Suprapubic skin (tissue), 4 donors: ENCODE results near the gene SP7. TPM values are rescaled to one million over a fixed set of nuclear protein-coding genes. Genes with fewer than 3 reads are reported as not detected.

ENCODE experiments used
- DNase-seq, 2 donors: peaks; one replicate each; pipeline ENCODE4 v3.0.0-alpha.2; 2019; ENCODE audit warnings: low spot score in 2 of 2
- H3K27ac ChIP-seq: fragments of 200-600 bp; sonication (generic); one replicate; pipeline ENCODE4 v1.5.1; 2019
- H3K27me3 ChIP-seq: fragments of 200-600 bp; sonication (generic); one replicate; pipeline ENCODE4 v1.5.1; 2019
- H3K36me3 ChIP-seq: fragments of 200-600 bp; sonication (generic); one replicate; pipeline ENCODE4 v1.5.1; 2019
- H3K4me1 ChIP-seq: fragments of 200-600 bp; sonication (generic); one replicate; pipeline ENCODE4 v1.5.1; 2019
- H3K4me3 ChIP-seq: fragments of 200-600 bp; sonication (generic); one replicate; pipeline ENCODE4 v1.5.1; 2019; ENCODE audit warnings: mild to moderate bottlenecking
- H3K9me3 ChIP-seq: fragments of 200-600 bp; sonication (generic); one replicate; pipeline ENCODE4 v1.5.1; 2019
- CTCF ChIP-seq, 2 donors: fragments of 200-600 bp in 1 of 2; fragments of 450-650 bp in 1 of 2; sonication (generic) in 1 of 2; IDR thresholded peaks; one replicate each; pipeline ENCODE4 v1.5.1; 2016 to 2019; ENCODE audit warnings: antibody characterized with exemption in 2 of 2, mild to moderate bottlenecking in 1 of 2, moderate library complexity in 1 of 2
- EP300 ChIP-seq: sonication (generic); formaldehyde crosslinking; IDR thresholded peaks from one replicate; pipeline ENCODE4 v1.6.1; 2017; ENCODE audit warnings: antibody characterized with exemption
- POLR2A ChIP-seq, 2 donors: fragments of 450-650 bp; IDR thresholded peaks; one replicate each; pipeline ENCODE4 v1.6.1; 2017; ENCODE audit warnings: antibody characterized with exemption in 2 of 2, mild to moderate bottlenecking in 2 of 2, moderate library complexity in 2 of 2
- POLR2AphosphoS5 ChIP-seq, 3 donors: sonication (generic); formaldehyde crosslinking; IDR thresholded peaks; one replicate each; pipeline ENCODE4 v1.6.1; 2017; ENCODE audit warnings: antibody characterized with exemption in 3 of 3
- WGBS: methylation state at CpG from one replicate; pipeline ENCODE4 v1.1.5; 2018; 5-methylcytosine and 5-hydroxymethylcytosine counted together
- total RNA-seq, 4 donors: library from RNA; depleted of rRNA; stranded (reverse); fragments of >200 nt; gene quantifications; one replicate each; pipeline ENCODE4 v1.1.0, GENCODE V29; 2016

The SP7 gene
- total RNA-seq, 4 donors from 2014 or later, result not detected

- H3K27ac ChIP-seq, result no peak overlapping the region
- TF ChIP-seq CTCF (IDR thresholded peaks at IDR 0.05), result no peak
- TF ChIP-seq POLR2A (IDR thresholded peaks at IDR 0.05), result no peak
- no peak for TF ChIP-seq EP300
- no peak for TF ChIP-seq POLR2AphosphoS5 (IDR thresholded peaks at IDR 0.05)
- no peak for DNase-seq
- peaks cover 27% of the 10 kb centered on the region for H3K4me1 ChIP-seq
- no peaks in the 10 kb centered on the region for H3K36me3 ChIP-seq
- H3K27me3 ChIP-seq, result no peaks in the 10 kb centered on the region
- WGBS, result 81% methylated on average over 4 of the region's 4 CpGs
- no peak overlapping the region for H3K4me3 ChIP-seq
- no peaks in the 10 kb centered on the region for H3K9me3 ChIP-seq
These were observed 11.8 kb upstream of the SP7 start for GRCh38 chr12:53347905-53348304.

GRCh38 chr12:53346491-53346890 lies 10.3 kb upstream of the SP7 start:
- Histone ChIP-seq H3K4me1 (peaks cover 19% of the 10 kb centered on the region), H3K27me3 (no peaks in the 10 kb centered on the region), H3K27ac (no peak overlapping the region), H3K4me3 (no peak overlapping the region), H3K9me3 (no peaks in the 10 kb centered on the region), H3K36me3 (no peaks in the 10 kb centered on the region)
- DNase-seq, result no peak
- 78% methylated on average over 1 of the region's 1 CpG for WGBS
- TF ChIP-seq POLR2A (IDR thresholded peaks at IDR 0.05), result no peak
- TF ChIP-seq POLR2AphosphoS5 (IDR thresholded peaks at IDR 0.05), result no peak
- no peak for TF ChIP-seq CTCF (IDR thresholded peaks at IDR 0.05)
- no peak for TF ChIP-seq EP300

- TF ChIP-seq EP300 (no peak), POLR2A (IDR thresholded peaks at IDR 0.05) (no peak), POLR2AphosphoS5 (IDR thresholded peaks at IDR 0.05) (no peak), CTCF (IDR thresholded peaks at IDR 0.05) (no peak)
- Histone ChIP-seq H3K36me3 (no peaks in the 10 kb centered on the region), H3K9me3 (no peaks in the 10 kb centered on the region), H3K4me3 (peak overlapping the region; percentile 82), H3K27ac (peak overlapping the region; percentile 70), H3K27me3 (no peaks in the 10 kb centered on the region), H3K4me1 (peaks cover 19% of the 10 kb centered on the region)
- WGBS, result 46% methylated on average over 8 of the region's 10 CpGs
- no peak for DNase-seq
These were observed 9.5 kb upstream of the SP7 start for GRCh38 chr12:53345486-53346188.

- Histone ChIP-seq H3K36me3 (no peaks in the 10 kb centered on the region), H3K27ac (peak overlapping the region; percentile 70), H3K4me1 (peaks cover 19% of the 10 kb centered on the region), H3K9me3 (no peaks in the 10 kb centered on the region), H3K27me3 (no peaks in the 10 kb centered on the region), H3K4me3 (peak overlapping the region; percentile 82)
- TF ChIP-seq POLR2A (IDR thresholded peaks at IDR 0.05), result no peak
- peak; percentile 50 to 73 for TF ChIP-seq CTCF (IDR thresholded peaks at IDR 0.05)
- under 1% methylated on average over 30 of the region's 50 CpGs for WGBS
- peak; percentile 86 to 89 for DNase-seq
These were observed 8.8 kb upstream of the SP7 start for GRCh38 chr12:53344824-53345485.

GRCh38 chr12:53344487-53344823 lies 8.3 kb upstream of the SP7 start:
- WGBS, result 6% methylated on average over 7 of the region's 19 CpGs
- peaks cover 19% of the 10 kb centered on the region for H3K4me1 ChIP-seq
- TF ChIP-seq POLR2AphosphoS5 (IDR thresholded peaks at IDR 0.05) (no peak), POLR2A (IDR thresholded peaks at IDR 0.05) (no peak), EP300 (no peak), CTCF (IDR thresholded peaks at IDR 0.05) (no peak)
- H3K4me3 ChIP-seq, result peak overlapping the region; percentile 82
- no peak for DNase-seq
- no peaks in the 10 kb centered on the region for H3K9me3 ChIP-seq
- peak overlapping the region; percentile 70 for H3K27ac ChIP-seq
- no peaks in the 10 kb centered on the region for H3K27me3 ChIP-seq
- no peaks in the 10 kb centered on the region for H3K36me3 ChIP-seq
